Measurements from ENCODE around the gene CA10.

GRCh38 chr17:52032454-52032853, 126.1 kb downstream of the CA10 start:
- no peak for TF ChIP-seq CTCF (IDR thresholded peaks at IDR 0.05; ENCODE audit: low read depth, low read length, poor library complexity, severe bottlenecking)
- TF ChIP-seq EZH2phosphoT487 (IDR thresholded peaks at IDR 0.05; ENCODE audit: borderline replicate concordance, low read length) = no peak

All from DOHH2 (cell line).